AG09309 (cell line): ENCODE results near the gene ZNF17.
"Not testable (repeated sequence)": the region's sequence is repeated elsewhere in the genome, so short reads cannot be mapped to it uniquely, and the experiment has no call there.

Source experiments
- DNase-seq: peaks from one replicate; pipeline ENCODE4 v3.0.0-alpha.2; 2010; ENCODE audit warnings: low read depth
- H3K4me3 ChIP-seq: 2 replicates; pipeline ENCODE4 v1.5.1; 2011; ENCODE audit warnings: mild to moderate bottlenecking, low read depth, low read length, moderate library complexity; ENCODE audit not compliant: control insufficient read depth
- TF ChIP-seq, protein P1 (sequence below): IDR thresholded peaks from 2 replicates; pipeline ENCODE4 v1.5.1; 2011; ENCODE audit warnings: mild to moderate bottlenecking, low read depth, low read length, inconsistent platforms; ENCODE audit not compliant: insufficient read depth, control insufficient read depth; ENCODE audit errors: missing control alignments

Gene ZNF17

GRCh38 chr19:57410877-57411671, at the start of gene ZNF17:
TSS of gene ZNF17 (plus strand) at chr19:57411161. CDS start at chr19:57413616, 2,455 bp downstream.
- peak within 1 kb of the TSS; percentile 80 for H3K4me3 ChIP-seq
- DNase-seq, result peak; percentile 70
- TF ChIP-seq, protein P1, sequence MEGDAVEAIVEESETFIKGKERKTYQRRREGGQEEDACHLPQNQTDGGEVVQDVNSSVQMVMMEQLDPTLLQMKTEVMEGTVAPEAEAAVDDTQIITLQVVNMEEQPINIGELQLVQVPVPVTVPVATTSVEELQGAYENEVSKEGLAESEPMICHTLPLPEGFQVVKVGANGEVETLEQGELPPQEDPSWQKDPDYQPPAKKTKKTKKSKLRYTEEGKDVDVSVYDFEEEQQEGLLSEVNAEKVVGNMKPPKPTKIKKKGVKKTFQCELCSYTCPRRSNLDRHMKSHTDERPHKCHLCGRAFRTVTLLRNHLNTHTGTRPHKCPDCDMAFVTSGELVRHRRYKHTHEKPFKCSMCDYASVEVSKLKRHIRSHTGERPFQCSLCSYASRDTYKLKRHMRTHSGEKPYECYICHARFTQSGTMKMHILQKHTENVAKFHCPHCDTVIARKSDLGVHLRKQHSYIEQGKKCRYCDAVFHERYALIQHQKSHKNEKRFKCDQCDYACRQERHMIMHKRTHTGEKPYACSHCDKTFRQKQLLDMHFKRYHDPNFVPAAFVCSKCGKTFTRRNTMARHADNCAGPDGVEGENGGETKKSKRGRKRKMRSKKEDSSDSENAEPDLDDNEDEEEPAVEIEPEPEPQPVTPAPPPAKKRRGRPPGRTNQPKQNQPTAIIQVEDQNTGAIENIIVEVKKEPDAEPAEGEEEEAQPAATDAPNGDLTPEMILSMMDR, result no peak

DNA sequence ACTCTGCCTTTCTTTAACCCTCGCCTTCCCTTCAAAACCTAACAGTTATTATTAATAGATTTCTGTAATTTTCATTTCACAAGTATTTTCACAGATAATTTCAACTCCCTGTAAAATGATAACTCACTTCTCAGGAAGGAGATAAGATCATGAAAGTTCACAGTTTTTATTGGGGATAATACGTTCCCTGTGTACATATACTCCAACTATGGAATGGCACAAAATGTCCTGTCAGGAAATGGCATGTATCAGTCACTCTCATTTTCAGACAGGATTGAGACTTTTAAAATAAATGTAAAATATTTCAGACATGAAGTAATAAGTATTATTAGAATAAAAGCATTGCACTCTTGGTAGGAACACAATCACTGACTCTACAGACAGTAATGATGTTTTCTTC, 48.5 kb upstream of the ZNF17 start:
- no peak for DNase-seq
- TF ChIP-seq, protein P1, result no peak
- H3K4me3 ChIP-seq, result no peak overlapping the region

GRCh38 chr19:57362997-57363687, 47.8 kb upstream of the ZNF17 start, which contains the start of the genes TRAPPC2B and ZNF547:
TSS of gene TRAPPC2B (plus strand) at chr19:57363551. CDS start at chr19:57364834, 1,283 bp downstream.
TSS of gene ZNF547 (plus strand) at chr19:57363551. CDS start at chr19:57368556, 5,005 bp downstream.
- H3K4me3 ChIP-seq, result peak within 1 kb of the TSS; percentile 63
- peak; percentile 97 for DNase-seq
- TF ChIP-seq, protein P1, result no peak

DNA sequence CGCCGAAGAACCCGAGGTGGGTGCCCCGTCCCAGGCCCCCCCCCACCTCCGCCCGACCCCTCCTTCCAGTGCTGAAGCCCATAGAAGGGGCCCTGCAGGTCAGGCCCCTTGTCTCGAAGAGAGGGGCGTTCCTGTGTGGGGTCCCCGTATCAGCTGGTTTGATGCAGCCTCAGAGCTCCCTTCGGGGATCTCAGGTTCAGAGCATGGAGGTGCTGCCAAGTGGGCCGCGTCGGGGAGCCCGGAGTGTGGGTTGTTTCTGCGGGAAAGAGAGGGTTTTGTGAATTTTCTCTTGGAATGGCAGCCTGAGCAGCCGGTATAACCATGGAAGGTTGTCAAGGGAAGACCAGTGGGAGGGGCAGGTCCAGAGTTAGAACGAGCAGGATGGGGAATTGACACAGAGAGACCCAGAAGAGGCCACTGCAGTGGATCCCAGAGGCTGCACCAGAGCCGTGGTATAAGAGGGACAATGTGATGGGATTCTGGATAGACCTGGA, 47.2 kb upstream of the ZNF17 start:
- no peak for DNase-seq
- peak overlapping the region; percentile 63 for H3K4me3 ChIP-seq
- TF ChIP-seq, protein P1, result no peak

DNA sequence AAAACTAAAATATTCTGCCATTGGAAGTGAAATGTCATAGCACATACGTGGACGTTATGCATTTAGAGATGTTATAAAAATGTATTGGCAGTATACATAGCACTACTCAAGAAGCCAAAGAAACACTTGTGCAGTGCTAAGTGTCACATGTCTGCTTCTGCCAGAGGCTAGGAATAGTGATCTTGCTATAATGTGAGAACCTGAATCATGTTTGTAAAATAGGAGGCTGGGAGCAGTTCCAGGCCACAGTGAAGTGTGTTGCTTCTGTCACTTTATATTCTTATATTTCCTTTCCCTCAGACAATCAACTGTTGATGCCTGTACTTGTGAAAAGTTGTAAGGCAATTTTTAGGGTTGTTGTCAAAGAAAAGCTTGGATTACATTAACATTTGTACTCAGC, 44.2 kb upstream of the ZNF17 start:
- TF ChIP-seq, protein P1, result no peak

GRCh38 chr19:57374179-57374578, 36.8 kb upstream of the ZNF17 start:
- no peak for DNase-seq
- H3K4me3 ChIP-seq, result no peak overlapping the region
- TF ChIP-seq, protein P1, result no peak

More for the DNA sequence above, 44.2 kb upstream of the ZNF17 start:
- no peak overlapping the region for H3K4me3 ChIP-seq
- DNase-seq, result no peak

DNA sequence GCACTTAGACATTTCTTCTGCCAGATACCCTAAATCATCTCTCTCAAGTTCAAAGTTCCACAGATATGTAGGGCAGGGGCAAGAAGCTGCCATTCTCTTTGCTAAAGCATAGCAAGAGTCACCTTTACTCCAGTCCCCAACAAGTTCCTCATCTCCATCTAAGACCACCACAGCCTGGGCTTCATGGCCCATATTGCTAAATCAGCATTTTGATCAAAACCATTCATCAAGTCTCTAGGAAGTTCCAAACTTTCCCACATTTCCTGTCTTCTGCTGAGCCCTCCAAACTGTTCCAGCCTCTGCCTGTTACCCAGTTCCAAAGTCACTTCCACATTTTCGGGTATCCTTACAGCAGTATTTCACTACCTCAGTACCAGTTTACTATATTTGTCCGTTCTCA, 36.3 kb upstream of the ZNF17 start:
- DNase-seq, H3K4me3 ChIP-seq: not testable (repeated sequence)
